ENCODE results near the gene CCNB1IP1.

DNA sequence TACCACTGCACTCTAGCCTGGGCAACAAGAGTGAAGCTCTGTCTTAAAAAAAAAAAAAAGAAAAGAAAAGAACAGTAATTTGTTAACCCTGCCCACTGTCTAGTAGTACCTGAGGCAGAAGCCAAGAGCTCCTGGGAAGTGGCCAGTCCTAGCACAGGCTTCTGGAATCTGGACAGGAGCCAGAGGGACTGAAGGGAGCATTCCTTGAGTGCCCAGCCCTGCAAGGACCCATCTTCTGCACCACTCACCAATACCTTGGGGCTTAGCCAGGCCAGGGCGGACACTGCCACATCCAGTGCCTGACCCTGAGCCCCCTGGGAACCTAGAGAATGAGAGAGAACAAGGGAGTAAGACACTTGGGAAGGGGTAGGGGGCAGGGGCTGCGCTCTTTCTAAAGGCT, 44.1 kb upstream of the CCNB1IP1 start:
- TF ChIP-seq, protein P1, sequence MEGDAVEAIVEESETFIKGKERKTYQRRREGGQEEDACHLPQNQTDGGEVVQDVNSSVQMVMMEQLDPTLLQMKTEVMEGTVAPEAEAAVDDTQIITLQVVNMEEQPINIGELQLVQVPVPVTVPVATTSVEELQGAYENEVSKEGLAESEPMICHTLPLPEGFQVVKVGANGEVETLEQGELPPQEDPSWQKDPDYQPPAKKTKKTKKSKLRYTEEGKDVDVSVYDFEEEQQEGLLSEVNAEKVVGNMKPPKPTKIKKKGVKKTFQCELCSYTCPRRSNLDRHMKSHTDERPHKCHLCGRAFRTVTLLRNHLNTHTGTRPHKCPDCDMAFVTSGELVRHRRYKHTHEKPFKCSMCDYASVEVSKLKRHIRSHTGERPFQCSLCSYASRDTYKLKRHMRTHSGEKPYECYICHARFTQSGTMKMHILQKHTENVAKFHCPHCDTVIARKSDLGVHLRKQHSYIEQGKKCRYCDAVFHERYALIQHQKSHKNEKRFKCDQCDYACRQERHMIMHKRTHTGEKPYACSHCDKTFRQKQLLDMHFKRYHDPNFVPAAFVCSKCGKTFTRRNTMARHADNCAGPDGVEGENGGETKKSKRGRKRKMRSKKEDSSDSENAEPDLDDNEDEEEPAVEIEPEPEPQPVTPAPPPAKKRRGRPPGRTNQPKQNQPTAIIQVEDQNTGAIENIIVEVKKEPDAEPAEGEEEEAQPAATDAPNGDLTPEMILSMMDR (IDR thresholded peaks at IDR 0.05; ENCODE audit: low read length) = no peak
- TF ChIP-seq EZH2 (optimal IDR thresholded peaks at IDR 0.05; ENCODE audit: low read depth, low read length) = no peak
- TF ChIP-seq EZH2phosphoT487 (IDR thresholded peaks at IDR 0.05; ENCODE audit: low read length) = no peak
